ENCODE measurements around the gene BTN3A1. TPM values are rescaled to one million over a fixed set of nuclear protein-coding genes. Genes with fewer than 3 reads are reported as not detected.

Gene BTN3A1
- total RNA-seq, 2 experiments from 2014 or later: 33.3 to 33.4 TPM

DNA sequence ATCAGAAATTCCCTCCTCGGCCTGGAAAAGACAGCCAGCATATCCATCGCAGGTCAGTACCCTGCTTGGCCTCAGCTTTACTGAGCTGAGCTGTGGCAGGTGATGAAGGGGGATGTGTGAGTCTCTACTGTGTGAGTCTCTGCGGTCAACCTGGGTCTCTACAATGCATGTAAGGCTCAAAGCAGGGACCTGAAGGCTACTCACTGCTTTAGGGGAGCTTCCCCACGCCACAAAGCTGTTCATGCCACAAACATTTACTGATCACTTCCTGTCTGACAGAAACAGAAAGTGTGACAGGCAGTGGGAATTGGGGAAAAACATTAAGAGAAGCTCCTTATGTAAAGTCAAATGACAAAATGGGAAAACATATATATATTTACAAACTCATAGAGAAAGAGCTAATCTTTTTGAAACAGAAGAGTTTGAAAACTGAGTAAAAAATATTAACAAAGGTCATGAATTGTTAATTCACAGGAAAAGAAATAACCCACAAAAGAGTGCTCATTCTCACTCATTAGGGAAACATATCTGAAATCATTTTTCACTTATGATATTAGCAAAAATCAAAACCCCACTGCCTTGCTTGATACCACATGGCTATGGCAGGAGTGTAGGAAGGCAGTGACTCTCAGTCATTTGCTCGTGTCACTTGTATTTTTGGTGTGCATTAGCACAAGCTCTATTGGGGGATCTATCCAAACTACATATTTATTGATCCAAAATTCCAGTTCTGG, 44.0 kb downstream of the BTN3A1 start:
- Histone ChIP-seq H3K9me2 (ENCODE audit: insufficient read depth, low read length) (no peaks in the 10 kb centered on the region), H4K20me1 (ENCODE audit: insufficient read depth, low read length) (no peaks in the 10 kb centered on the region), H3K4me2 (ENCODE audit: low read length) (no peak overlapping the region), H3K4me1 (ENCODE audit: insufficient read depth, low read length, poor library complexity, severe bottlenecking) (peaks cover 17% of the 10 kb centered on the region), H3K36me3 (ENCODE audit: insufficient read depth, low read length) (peaks cover 10% of the 10 kb centered on the region), H3K79me2 (ENCODE audit: insufficient read depth, low read depth, low read length) (peaks cover 7% of the 10 kb centered on the region), H3K4me3 (ENCODE audit: low read depth, low read length, poor library complexity, severe bottlenecking) (no peak overlapping the region), H3K27ac (ENCODE audit: low read depth, low read length, poor library complexity, severe bottlenecking) (no peak overlapping the region), H2AFZ (ENCODE audit: low read length) (no peak overlapping the region), H3K9me3 (ENCODE audit: low read length) (no peaks in the 10 kb centered on the region)
- ChIA-PET CTCF (ENCODE audit: unreplicated experiment) (no interaction called here), POLR2A (interaction anchor here (0.6 to 1.6 kb wide), 6 partner anchors 10 to 402 kb away, joined by 3 to 7 read pairs (median 4); a partner anchor contains a TSS)
- intact Hi-C loops (cut with micrococcal nuclease; ENCODE audit: unreplicated experiment): no loop called here
- DNase-seq (ENCODE audit: low spot score): no peak
- BruUV-seq (replicated peaks): no TSS peak
- TF ChIP-seq, protein P1, sequence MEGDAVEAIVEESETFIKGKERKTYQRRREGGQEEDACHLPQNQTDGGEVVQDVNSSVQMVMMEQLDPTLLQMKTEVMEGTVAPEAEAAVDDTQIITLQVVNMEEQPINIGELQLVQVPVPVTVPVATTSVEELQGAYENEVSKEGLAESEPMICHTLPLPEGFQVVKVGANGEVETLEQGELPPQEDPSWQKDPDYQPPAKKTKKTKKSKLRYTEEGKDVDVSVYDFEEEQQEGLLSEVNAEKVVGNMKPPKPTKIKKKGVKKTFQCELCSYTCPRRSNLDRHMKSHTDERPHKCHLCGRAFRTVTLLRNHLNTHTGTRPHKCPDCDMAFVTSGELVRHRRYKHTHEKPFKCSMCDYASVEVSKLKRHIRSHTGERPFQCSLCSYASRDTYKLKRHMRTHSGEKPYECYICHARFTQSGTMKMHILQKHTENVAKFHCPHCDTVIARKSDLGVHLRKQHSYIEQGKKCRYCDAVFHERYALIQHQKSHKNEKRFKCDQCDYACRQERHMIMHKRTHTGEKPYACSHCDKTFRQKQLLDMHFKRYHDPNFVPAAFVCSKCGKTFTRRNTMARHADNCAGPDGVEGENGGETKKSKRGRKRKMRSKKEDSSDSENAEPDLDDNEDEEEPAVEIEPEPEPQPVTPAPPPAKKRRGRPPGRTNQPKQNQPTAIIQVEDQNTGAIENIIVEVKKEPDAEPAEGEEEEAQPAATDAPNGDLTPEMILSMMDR (conservative IDR thresholded peaks at IDR 0.05; ENCODE audit: low read length): no peak
- no peak for TF ChIP-seq EZH2phosphoT487 (IDR thresholded peaks at IDR 0.05; ENCODE audit: borderline replicate concordance, low read depth, low read length)

DNA sequence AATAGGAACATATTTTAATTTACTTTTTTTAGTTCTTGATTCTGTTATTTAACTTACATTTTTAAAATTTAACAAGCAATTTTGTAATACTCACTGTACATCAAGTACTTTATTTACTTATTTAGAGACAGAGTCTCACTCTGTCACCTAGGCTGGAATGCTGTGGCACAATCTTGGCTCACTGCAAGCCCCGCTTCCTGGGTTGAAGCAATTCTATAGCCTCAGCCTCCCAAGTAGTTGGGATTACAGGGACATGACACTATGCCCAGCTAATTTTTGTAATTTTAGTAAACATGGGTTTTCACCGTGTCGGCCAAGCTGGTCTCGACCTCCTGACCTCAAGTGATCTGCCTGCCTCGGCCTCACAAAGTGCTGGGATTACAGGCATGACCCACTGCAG, 45.2 kb downstream of the BTN3A1 start:
- no TSS peak for BruUV-seq (replicated peaks)
- Histone ChIP-seq H3K9me3 (ENCODE audit: low read length) (no peaks in the 10 kb centered on the region), H2AFZ (ENCODE audit: low read length) (no peak overlapping the region), H3K4me2 (ENCODE audit: low read length) (no peak overlapping the region), H3K27ac (ENCODE audit: low read depth, low read length, poor library complexity, severe bottlenecking) (no peak overlapping the region), H3K9me2 (ENCODE audit: insufficient read depth, low read length) (no peaks in the 10 kb centered on the region), H3K79me2 (ENCODE audit: insufficient read depth, low read depth, low read length) (no peaks in the 10 kb centered on the region), H3K4me1 (ENCODE audit: insufficient read depth, low read length, poor library complexity, severe bottlenecking) (peaks cover 6% of the 10 kb centered on the region), H4K20me1 (ENCODE audit: insufficient read depth, low read length) (no peaks in the 10 kb centered on the region), H3K4me3 (ENCODE audit: low read depth, low read length, poor library complexity, severe bottlenecking) (no peak overlapping the region), H3K36me3 (ENCODE audit: insufficient read depth, low read length) (peaks cover 10% of the 10 kb centered on the region)
- POLR2A ChIA-PET: no interaction called here
- CTCF ChIA-PET (ENCODE audit: unreplicated experiment): no interaction called here
- intact Hi-C loops (cut with micrococcal nuclease; ENCODE audit: unreplicated experiment): no loop called here
- no peak for DNase-seq (ENCODE audit: low spot score)
- TF ChIP-seq, protein P1 (conservative IDR thresholded peaks at IDR 0.05; ENCODE audit: low read length): no peak
- no peak for TF ChIP-seq EZH2phosphoT487 (IDR thresholded peaks at IDR 0.05; ENCODE audit: borderline replicate concordance, low read depth, low read length)

DNA sequence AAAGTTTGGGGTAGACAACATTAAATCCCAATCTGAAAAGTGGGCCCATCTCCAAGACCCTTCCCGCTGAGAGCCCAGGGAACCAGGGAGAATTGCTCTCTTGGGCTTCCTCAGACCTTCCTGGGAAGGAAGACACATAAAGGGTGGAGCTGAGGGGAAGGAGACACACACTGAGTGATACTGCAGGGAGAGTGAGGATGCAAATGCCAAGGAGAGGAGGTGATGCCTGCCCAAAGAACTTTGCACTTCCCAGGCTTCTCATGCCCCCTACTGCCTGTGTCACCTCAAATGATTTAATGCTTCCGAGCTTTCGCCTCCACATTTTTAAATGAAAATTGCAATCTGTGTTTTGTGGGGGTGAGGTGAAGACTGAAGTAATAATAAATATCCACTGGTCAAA, 48.2 kb downstream of the BTN3A1 start:
- peaks cover 10% of the 10 kb centered on the region for H3K4me1 ChIP-seq (ENCODE audit: insufficient read depth, low read length, poor library complexity, severe bottlenecking)
- POLR2A ChIA-PET: interaction anchor here (1.3 kb wide), 1 partner anchor 22 kb away, joined by 5 read pairs; no protein-coding TSS in a partner anchor
- intact Hi-C loops (cut with micrococcal nuclease; ENCODE audit: unreplicated experiment): no loop called here
- H3K79me2 ChIP-seq (ENCODE audit: insufficient read depth, low read depth, low read length): no peaks in the 10 kb centered on the region
- no peaks in the 10 kb centered on the region for H4K20me1 ChIP-seq (ENCODE audit: insufficient read depth, low read length)
- BruUV-seq (replicated peaks): no TSS peak
- H3K9me2 ChIP-seq (ENCODE audit: insufficient read depth, low read length): no peaks in the 10 kb centered on the region
- H3K4me3 ChIP-seq (ENCODE audit: low read depth, low read length, poor library complexity, severe bottlenecking): no peak overlapping the region
- DNase-seq (ENCODE audit: low spot score): no peak
- TF ChIP-seq, protein P1 (conservative IDR thresholded peaks at IDR 0.05; ENCODE audit: low read length): no peak
- TF ChIP-seq EZH2phosphoT487 (IDR thresholded peaks at IDR 0.05; ENCODE audit: borderline replicate concordance, low read depth, low read length): no peak
- H3K9me3 ChIP-seq (ENCODE audit: low read length): no peaks in the 10 kb centered on the region
- no peak overlapping the region for H3K4me2 ChIP-seq (ENCODE audit: low read length)
- CTCF ChIA-PET (ENCODE audit: unreplicated experiment): no interaction called here
- H2AFZ ChIP-seq (ENCODE audit: low read length): no peak overlapping the region
- peaks cover 10% of the 10 kb centered on the region for H3K36me3 ChIP-seq (ENCODE audit: insufficient read depth, low read length)
- no peak overlapping the region for H3K27ac ChIP-seq (ENCODE audit: low read depth, low read length, poor library complexity, severe bottlenecking)

All from OCI-LY7 (cell line).